HG03039 (cell line): Measurements from ENCODE around the gene SLC5A7.

ENCODE experiments used
- ATAC-seq: cut with Tn5 transposase; IDR thresholded peaks from one replicate; pipeline ENCODE4 v1.9.1; 2021; ENCODE audit warnings: mild to moderate bottlenecking, moderate library complexity; ENCODE audit not compliant: unreplicated experiment

SLC5A7 gene

DNA sequence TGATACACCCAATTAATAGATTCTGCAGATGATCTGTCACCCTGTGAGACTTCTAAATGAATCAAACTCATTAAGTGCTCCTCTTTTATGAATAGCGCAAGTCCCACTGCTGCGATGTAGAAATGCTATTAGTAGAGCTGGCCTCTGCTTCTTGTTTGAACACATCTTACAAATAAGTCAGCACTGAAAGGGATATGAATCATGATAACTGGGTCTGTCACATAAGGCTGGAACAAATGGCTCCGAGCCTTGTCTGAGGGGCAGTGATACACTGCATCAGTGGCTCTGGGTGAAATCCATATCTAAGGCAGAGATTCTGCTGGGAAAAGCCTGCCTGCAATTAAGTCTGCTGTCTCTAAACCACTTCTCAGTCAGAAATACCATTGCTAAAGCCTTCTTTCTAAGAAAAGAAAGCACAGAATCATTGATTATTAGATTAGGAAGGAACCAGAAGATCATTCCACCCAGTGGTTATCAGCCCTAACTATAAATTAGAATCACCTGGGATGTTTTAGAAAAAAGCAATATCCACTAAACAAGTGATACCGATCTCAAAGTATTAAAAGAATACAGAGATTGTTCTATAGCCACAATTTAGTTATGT, 75.2 kb downstream of the SLC5A7 start:
- no peak for ATAC-seq
